ENCODE measurements around the gene YWHAQ. TPM values are rescaled to one million over a fixed set of nuclear protein-coding genes. Genes with fewer than 3 reads are reported as not detected.

YWHAQ gene
- total RNA-seq (2012; rRNA removed): 196 and 249 TPM in 2 replicates
- polyA plus RNA-seq (2012; rRNA removed): 217 and 255 TPM in 2 replicates
- polyA plus RNA-seq (2012; cell fraction: cytosol; rRNA removed): 73.8 and 128 TPM in 2 replicates
- polyA plus RNA-seq (2012; cell fraction: nucleus; rRNA removed; ENCODE audit: low replicate concordance): 40.5 and 94.4 TPM in 2 replicates
- percentile 94 among the genes with signal in this experiment for Bru-seq, nascent RNA
- BruChase-seq, experiment 1, labeled RNA remaining after a 6-hour chase: percentile 95 among the genes with signal in this experiment
- percentile 89 among the genes with signal in this experiment for BruChase-seq, experiment 2, labeled RNA remaining after a 2-hour chase
- long read RNA-seq, transcript YWHAQ-202 (5 exons, 2,216 nt): minor isoform, 208 of 522 reads
- long read RNA-seq, transcript YWHAQ-201 (6 exons, 2,208 nt): major isoform, 279 of 522 reads
- long read RNA-seq, partial matches to known transcripts: 13 of 522 reads
- long read RNA-seq, other reads (novel, unspliced or antisense): 22 of 522 reads

GRCh38 chr2:9630736-9631552, at the start of gene YWHAQ:
Gene YWHAQ, minus strand, starts transcription at chr2:9630997. Its CDS starts 545 bp downstream, at chr2:9630452.
- Histone ChIP-seq H3K4ac (ENCODE audit: low read depth, low read length) (peak within 1 kb of the TSS; percentile 91), H4K8ac (ENCODE audit: low read depth in 2 of 2, low read length in 2 of 2) (peak within 1 kb of the TSS; percentile 77 to 83), H3K9me1 (ENCODE audit: insufficient read depth, low read length) (0 out of 2 replicates have a peak, but pooled peaks cover 6% of the 10 kb centered on the region), H3K27me3 (ENCODE audit: control insufficient read depth, insufficient read depth, low read length) (no peaks in the 10 kb centered on the region), H2BK5ac (ENCODE audit: low read depth, low read length, poor library complexity, severe bottlenecking) (peak within 1 kb of the TSS; percentile 87), H2AFZ (replicated peaks; ENCODE audit: low read length, poor library complexity) (peak within 1 kb of the TSS; percentile 94), H2BK20ac (ENCODE audit: low read depth, low read length) (peak within 1 kb of the TSS; percentile 47; the same call in 1 of the 2 replicates), H2AK9ac (replicated peaks; ENCODE audit: low read depth, low read length, poor library complexity) (peak within 1 kb of the TSS; percentile 98), H3K23ac (ENCODE audit: low read depth, low read length) (peak within 1 kb of the TSS; percentile 93), H2BK15ac (ENCODE audit: low read depth, low read length) (peak within 1 kb of the TSS; percentile 21; the same call in 1 of the 3 replicates), H3K14ac (replicated peaks; ENCODE audit: low read depth, low read length) (peak within 1 kb of the TSS; percentile 91), H3K79me1 (ENCODE audit: low read depth in 1 of 2, low read length in 2 of 2) (peaks cover 0 to 20% of the 10 kb centered on the region in 2 experiments; a peak in 2 of 4 replicates), H3K18ac (ENCODE audit: low read depth, low read length) (peak within 1 kb of the TSS; percentile 75), H3K56ac (ENCODE audit: extremely low read depth, insufficient read depth, low read length) (peak within 1 kb of the TSS; percentile 81), H2AK5ac (ENCODE audit: low read depth, low read length) (peak within 1 kb of the TSS; percentile 91), H3K27ac (ENCODE audit: insufficient read depth, low read length) (peak within 1 kb of the TSS; percentile 98), H3K4me1 (ENCODE audit: control insufficient read depth, insufficient read depth, low read length) (peaks cover 12% of the 10 kb centered on the region), H4K91ac (ENCODE audit: insufficient read depth, low read depth, low read length) (peak within 1 kb of the TSS; percentile 84), H3K36me3 (ENCODE audit: control insufficient read depth, insufficient read depth, low read length) (peaks cover 12% of the 10 kb centered on the region), H4K5ac (ENCODE audit: low read depth, low read length) (peak within 1 kb of the TSS; percentile 74), H3K4me3 (ENCODE audit: insufficient read depth, low read depth, low read length) (peak within 1 kb of the TSS; percentile 97), H3K9me3 (ENCODE audit: control insufficient read depth, insufficient read depth, low read length) (no peaks in the 10 kb centered on the region), H3K4me2 (ENCODE audit: low read depth, low read length) (peak within 1 kb of the TSS; percentile 100), H3K9ac (ENCODE audit: low read depth, low read length) (peak within 1 kb of the TSS; percentile 98), H2BK120ac (ENCODE audit: low read depth, low read length) (peak within 1 kb of the TSS; percentile 74), H4K20me1 (ENCODE audit: insufficient read depth, low read length) (peaks cover 41% of the 10 kb centered on the region)
- ChIA-PET CTCF (interaction anchor here (0.6 kb wide), 1 partner anchor 437 kb away, joined by 4 read pairs; no protein-coding TSS in a partner anchor), POLR2A (ENCODE audit: unreplicated experiment) (interaction anchor here (0.5 to 1.0 kb wide), 7 partner anchors 16 to 1299 kb away, joined by 3 to 7 read pairs (median 3); partner anchors contain the start of gene ADAM17)
- intact Hi-C loops (cut with micrococcal nuclease): loop anchor here (1.0 to 10.0 kb wide), 6 partner anchors 18 to 486 kb away; partner anchors contain the start of genes CPSF3 and ITGB1BP1
- peak; percentile 99 for DNase-seq
- in situ Hi-C loops (cut with MboI; ENCODE audit: low sequenced_read_pairs): no loop called here
- dilution Hi-C loops (cut with HindIII; ENCODE audit: low sequenced_read_pairs, unreplicated experiment): no loop called here
- BruUV-seq (replicated peaks): no TSS peak
- 1% methylated on average over 41 of the region's 84 CpGs; no CpG with 5 or more reads in 1 of the 2 experiments for WGBS, 2 experiments (ENCODE audit: extremely low coverage in 2 of 2, insufficient read length in 1 of 2)
- ATAC-seq (ENCODE audit: low read depth): peak; percentile 97
- TF ChIP-seq, protein P1, sequence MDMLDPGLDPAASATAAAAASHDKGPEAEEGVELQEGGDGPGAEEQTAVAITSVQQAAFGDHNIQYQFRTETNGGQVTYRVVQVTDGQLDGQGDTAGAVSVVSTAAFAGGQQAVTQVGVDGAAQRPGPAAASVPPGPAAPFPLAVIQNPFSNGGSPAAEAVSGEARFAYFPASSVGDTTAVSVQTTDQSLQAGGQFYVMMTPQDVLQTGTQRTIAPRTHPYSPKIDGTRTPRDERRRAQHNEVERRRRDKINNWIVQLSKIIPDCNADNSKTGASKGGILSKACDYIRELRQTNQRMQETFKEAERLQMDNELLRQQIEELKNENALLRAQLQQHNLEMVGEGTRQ (IDR thresholded peaks at IDR 0.05; ENCODE audit: low read depth, low read length): peak; percentile 75
- TF ChIP-seq SMC3 (IDR thresholded peaks at IDR 0.05; ENCODE audit: low read depth, low read length): 0 out of 2 replicates have a peak, but pooled peaks have one; percentile 12
- no peak for TF ChIP-seq MAFK (IDR thresholded peaks at IDR 0.05; ENCODE audit: low read depth, low read length)
- no peak for TF ChIP-seq ELK1 (IDR thresholded peaks at IDR 0.05; ENCODE audit: borderline replicate concordance, low read depth, low read length)
- TF ChIP-seq NFE2L2 (IDR thresholded peaks at IDR 0.05; ENCODE audit: low read depth, low read length): no peak
- TF ChIP-seq MAZ (IDR thresholded peaks at IDR 0.05; ENCODE audit: borderline replicate concordance, low read depth, low read length): peak; percentile 99
- no peak for TF ChIP-seq CEBPB (IDR thresholded peaks at IDR 0.05; ENCODE audit: low read depth, low read length)
- TF ChIP-seq MXI1 (IDR thresholded peaks at IDR 0.05; ENCODE audit: borderline replicate concordance, low read depth, low read length): peak; percentile 89
- no peak for TF ChIP-seq RCOR1 (IDR thresholded peaks at IDR 0.05; ENCODE audit: insufficient replicate concordance, low read length)
